ENCODE measurements around the gene PLLP.
"Not testable (repeated sequence)": the region's sequence is repeated elsewhere in the genome, so short reads cannot be mapped to it uniquely, and the experiment has no call there.

DNA sequence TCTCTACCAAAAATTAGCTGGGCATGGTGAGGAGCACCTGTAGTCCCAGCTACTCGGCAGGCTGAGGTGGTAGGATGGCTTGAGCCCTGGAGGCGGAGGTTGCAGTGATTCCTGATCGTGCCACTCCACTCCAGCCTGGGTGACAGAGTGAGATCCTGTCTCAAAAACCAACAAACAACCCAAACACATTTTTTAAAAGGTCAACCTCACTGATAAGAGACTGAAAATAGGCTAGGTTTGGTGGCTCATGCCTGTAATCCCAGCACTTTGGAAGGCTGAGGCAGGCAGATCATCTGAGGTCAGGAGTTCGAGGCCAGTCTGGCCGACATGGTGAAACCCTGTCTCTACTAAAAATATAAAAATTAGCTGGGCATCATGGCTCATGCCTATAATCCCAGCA lies 8.5 kb downstream of the PLLP start:
- TF ChIP-seq CTCF, POLR2A, EP300 (IDR thresholded peaks at IDR 0.05): not testable (repeated sequence)
